Measurements from ENCODE around the gene WNT4. TPM values are rescaled to one million over a fixed set of nuclear protein-coding genes. Genes with fewer than 3 reads are reported as not detected.

The WNT4 gene
- total and polyA plus RNA-seq, 11 donors, result 0.04 to 0.38 (median 0.08) TPM; not detected in 3

GRCh38 chr1:22075718-22076117, 67.2 kb downstream of the WNT4 start:
- Histone ChIP-seq H3K27ac (peak overlapping the region in 2 of 12 donors; percentile 18 to 63), H3K4me1 (peaks cover 20 to 92% (median 70%) of the 10 kb centered on the region in 12 donors), H3K27me3 (no peaks in the 10 kb centered on the region), H3K36me3 (peaks cover 0 to 68% (median 27%) of the 10 kb centered on the region in 9 donors), H3K9me3 (peaks cover 0 to 1% (median 0%) of the 10 kb centered on the region in 12 donors), H3K4me3 (no peak overlapping the region)
- peak in 3 of 4 donors; percentile 11 to 35 (median 26) for ATAC-seq
- DNase-seq, result no peak
- intact Hi-C loops (cut with DNase I), result no loop called here
- WGBS, 4 donors, result 43 to 58% (median 51%) methylated on average over 2 of the region's 2 CpGs
- TF ChIP-seq POLR2A (IDR thresholded peaks at IDR 0.05), result no peak
- TF ChIP-seq, protein P1, sequence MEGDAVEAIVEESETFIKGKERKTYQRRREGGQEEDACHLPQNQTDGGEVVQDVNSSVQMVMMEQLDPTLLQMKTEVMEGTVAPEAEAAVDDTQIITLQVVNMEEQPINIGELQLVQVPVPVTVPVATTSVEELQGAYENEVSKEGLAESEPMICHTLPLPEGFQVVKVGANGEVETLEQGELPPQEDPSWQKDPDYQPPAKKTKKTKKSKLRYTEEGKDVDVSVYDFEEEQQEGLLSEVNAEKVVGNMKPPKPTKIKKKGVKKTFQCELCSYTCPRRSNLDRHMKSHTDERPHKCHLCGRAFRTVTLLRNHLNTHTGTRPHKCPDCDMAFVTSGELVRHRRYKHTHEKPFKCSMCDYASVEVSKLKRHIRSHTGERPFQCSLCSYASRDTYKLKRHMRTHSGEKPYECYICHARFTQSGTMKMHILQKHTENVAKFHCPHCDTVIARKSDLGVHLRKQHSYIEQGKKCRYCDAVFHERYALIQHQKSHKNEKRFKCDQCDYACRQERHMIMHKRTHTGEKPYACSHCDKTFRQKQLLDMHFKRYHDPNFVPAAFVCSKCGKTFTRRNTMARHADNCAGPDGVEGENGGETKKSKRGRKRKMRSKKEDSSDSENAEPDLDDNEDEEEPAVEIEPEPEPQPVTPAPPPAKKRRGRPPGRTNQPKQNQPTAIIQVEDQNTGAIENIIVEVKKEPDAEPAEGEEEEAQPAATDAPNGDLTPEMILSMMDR (IDR thresholded peaks at IDR 0.05), result no peak

- no peak for TF ChIP-seq POLR2A (IDR thresholded peaks at IDR 0.05)
- TF ChIP-seq, protein P1 (IDR thresholded peaks at IDR 0.05), result no peak
- peak overlapping the region in 1 of 12 donors; percentile 63 for H3K27ac ChIP-seq
- no peak for ATAC-seq
- no peaks in the 10 kb centered on the region for H3K27me3 ChIP-seq
- no peak for DNase-seq
- peaks cover 17 to 91% (median 74%) of the 10 kb centered on the region in 12 donors for H3K4me1 ChIP-seq
- peaks cover 0 to 59% (median 17%) of the 10 kb centered on the region in 9 donors for H3K36me3 ChIP-seq
- intact Hi-C loops (cut with DNase I), result no loop called here
- H3K4me3 ChIP-seq, result no peak overlapping the region
- peaks cover 0 to 4% (median 0%) of the 10 kb centered on the region in 12 donors for H3K9me3 ChIP-seq
- 0 to 15% (median 4%) methylated on average over 1 of the region's 1 CpG for WGBS, 4 donors
Observed at GRCh38 chr1:22074803-22075202, 68.1 kb downstream of the WNT4 start.

GRCh38 chr1:22071511-22071910, 71.4 kb downstream of the WNT4 start:
- ATAC-seq (no peak), DNase-seq (no peak)
- no peak overlapping the region for H3K27ac ChIP-seq
- H3K4me1 ChIP-seq, result peaks cover 15 to 98% (median 78%) of the 10 kb centered on the region in 12 donors
- H3K27me3 ChIP-seq, result no peaks in the 10 kb centered on the region
- TF ChIP-seq, protein P1 (IDR thresholded peaks at IDR 0.05), result no peak
- no peak for TF ChIP-seq POLR2A (IDR thresholded peaks at IDR 0.05)
- 71 to 84% (median 77%) methylated on average over 2 of the region's 2 CpGs for WGBS, 4 donors
- H3K36me3 ChIP-seq, result peaks cover 0 to 43% (median 4%) of the 10 kb centered on the region in 9 donors
- H3K9me3 ChIP-seq, result peaks cover 0 to 4% (median 0%) of the 10 kb centered on the region in 12 donors
- intact Hi-C loops (cut with DNase I), result no loop called here
- no peak overlapping the region for H3K4me3 ChIP-seq

Other genes starting within 250 kb of the WNT4 start
- 100 to 1,000 TPM; 202 to 608 (median 304) TPM for gene HSPG2, start 205.8 kb downstream of the WNT4 start, total RNA-seq
- gene HSPG2, start 205.8 kb downstream of the WNT4 start, polyA plus RNA-seq, result 100 to 1,000 TPM; 164 to 315 TPM
- gene CELA3B, start 166.1 kb downstream of the WNT4 start, total RNA-seq, result 1 to 10 TPM in 5 of 9 donors, not detected in 4; 1.2 to 2.6 (median 1.8) TPM
- gene CELA3B, start 166.1 kb downstream of the WNT4 start, polyA plus RNA-seq, result under 1 TPM in 1 of 2 donors, not detected in 1; 0.24 TPM
- 1 to 10 TPM in 4 of 9 donors, not detected in 5; 2.9 to 4.8 (median 3.1) TPM for gene CELA3A, start 141.4 kb downstream of the WNT4 start, total RNA-seq
- gene CELA3A, start 141.4 kb downstream of the WNT4 start, polyA plus RNA-seq, result under 1 TPM in 1 of 2 donors, not detected in 1; 0.68 TPM
- 100 to 1,000 TPM; 135 to 260 (median 189) TPM for gene CDC42, start 90.4 kb downstream of the WNT4 start, total RNA-seq
- gene CDC42, start 90.4 kb downstream of the WNT4 start, polyA plus RNA-seq, result 100 to 1,000 TPM in 1 of 2 donors, 10 to 100 TPM in 1; 74.3 to 184 TPM

All from heart left ventricle (tissue), 16 donors.